ENCODE data around the gene STX17.

STX17 gene

GRCh38 chr9:99911600-99911999, 5.1 kb downstream of the STX17 start:
- DNase-seq: no peak

GRCh38 chr9:99916650-99917049, 10.2 kb downstream of the STX17 start:
- DNase-seq: no peak

GRCh38 chr9:99918134-99918533, 11.7 kb downstream of the STX17 start:
- no peak for DNase-seq

GRCh38 chr9:99919930-99920329, 13.5 kb downstream of the STX17 start:
- DNase-seq: no peak

- no peak for DNase-seq
Measured at GRCh38 chr9:99921875-99922710, 15.6 kb downstream of the STX17 start.

GRCh38 chr9:99922711-99923030, 16.2 kb downstream of the STX17 start:
- DNase-seq: no peak

GRCh38 chr9:99925541-99925940, 19.1 kb downstream of the STX17 start:
- no peak for DNase-seq

- DNase-seq: no peak
Measured at GRCh38 chr9:99929652-99930051, 23.2 kb downstream of the STX17 start.

GRCh38 chr9:99931155-99931840, 24.8 kb downstream of the STX17 start:
- no peak for DNase-seq

- DNase-seq: no peak
Measured at GRCh38 chr9:99936947-99937587, 30.6 kb downstream of the STX17 start.

GRCh38 chr9:99947395-99947794, 40.9 kb downstream of the STX17 start:
- no peak for DNase-seq

- no peak for DNase-seq
Measured at GRCh38 chr9:99948482-99948881, 42.0 kb downstream of the STX17 start.

GRCh38 chr9:99948896-99949295, 42.4 kb downstream of the STX17 start:
- DNase-seq: no peak

- no peak for DNase-seq
Measured at GRCh38 chr9:99953861-99954507, 47.5 kb downstream of the STX17 start.

GRCh38 chr9:99954819-99955218, 48.4 kb downstream of the STX17 start:
- DNase-seq: no peak

GRCh38 chr9:99955606-99956005, 49.2 kb downstream of the STX17 start:
- DNase-seq: no peak

- DNase-seq: no peak
Measured at GRCh38 chr9:99962680-99963261, 56.3 kb downstream of the STX17 start.

GRCh38 chr9:99964336-99964735, 57.9 kb downstream of the STX17 start:
- DNase-seq: peak; percentile 61

- DNase-seq: no peak
Measured at GRCh38 chr9:99966001-99966400, 59.5 kb downstream of the STX17 start.

GRCh38 chr9:99966716-99967115, 60.3 kb downstream of the STX17 start:
- DNase-seq: peak; percentile 52

- no peak for DNase-seq
Measured at GRCh38 chr9:99967457-99967856, 61.0 kb downstream of the STX17 start.

- no peak for DNase-seq
Measured at GRCh38 chr9:99970481-99970880, 64.0 kb downstream of the STX17 start.

- DNase-seq: no peak
Measured at GRCh38 chr9:99971410-99971809, 65.0 kb downstream of the STX17 start.

Data from fibroblast of upper back skin (primary cell).